Measurements from ENCODE around the gene ILRUN. TPM values are rescaled to one million over a fixed set of nuclear protein-coding genes. Genes with fewer than 3 reads are reported as not detected.

ILRUN gene
- total and polyA plus RNA-seq, 9 of the 15 experiments (the other 6 are each of a cell fraction or from before 2014, with no cell fraction given) = 24.9 to 78.9 (median 53.4) TPM

- peak; percentile 59 for TF ChIP-seq MAX (CRISPR knock-in tag; IDR thresholded peaks at IDR 0.05)
- TF ChIP-seq NR2C1 (IDR thresholded peaks at IDR 0.05) = 0 out of 2 replicates have a peak, but pooled peaks have one; percentile 56
- TF ChIP-seq NR2C1 (tag; IDR thresholded peaks at IDR 0.05) = peak; percentile 71
- no peak for TF ChIP-seq CBFB (CRISPR knock-in tag; IDR thresholded peaks at IDR 0.05)
- no peak for TF ChIP-seq SRF (CRISPR knock-in tag; IDR thresholded peaks at IDR 0.05)
- TF ChIP-seq, protein P1, sequence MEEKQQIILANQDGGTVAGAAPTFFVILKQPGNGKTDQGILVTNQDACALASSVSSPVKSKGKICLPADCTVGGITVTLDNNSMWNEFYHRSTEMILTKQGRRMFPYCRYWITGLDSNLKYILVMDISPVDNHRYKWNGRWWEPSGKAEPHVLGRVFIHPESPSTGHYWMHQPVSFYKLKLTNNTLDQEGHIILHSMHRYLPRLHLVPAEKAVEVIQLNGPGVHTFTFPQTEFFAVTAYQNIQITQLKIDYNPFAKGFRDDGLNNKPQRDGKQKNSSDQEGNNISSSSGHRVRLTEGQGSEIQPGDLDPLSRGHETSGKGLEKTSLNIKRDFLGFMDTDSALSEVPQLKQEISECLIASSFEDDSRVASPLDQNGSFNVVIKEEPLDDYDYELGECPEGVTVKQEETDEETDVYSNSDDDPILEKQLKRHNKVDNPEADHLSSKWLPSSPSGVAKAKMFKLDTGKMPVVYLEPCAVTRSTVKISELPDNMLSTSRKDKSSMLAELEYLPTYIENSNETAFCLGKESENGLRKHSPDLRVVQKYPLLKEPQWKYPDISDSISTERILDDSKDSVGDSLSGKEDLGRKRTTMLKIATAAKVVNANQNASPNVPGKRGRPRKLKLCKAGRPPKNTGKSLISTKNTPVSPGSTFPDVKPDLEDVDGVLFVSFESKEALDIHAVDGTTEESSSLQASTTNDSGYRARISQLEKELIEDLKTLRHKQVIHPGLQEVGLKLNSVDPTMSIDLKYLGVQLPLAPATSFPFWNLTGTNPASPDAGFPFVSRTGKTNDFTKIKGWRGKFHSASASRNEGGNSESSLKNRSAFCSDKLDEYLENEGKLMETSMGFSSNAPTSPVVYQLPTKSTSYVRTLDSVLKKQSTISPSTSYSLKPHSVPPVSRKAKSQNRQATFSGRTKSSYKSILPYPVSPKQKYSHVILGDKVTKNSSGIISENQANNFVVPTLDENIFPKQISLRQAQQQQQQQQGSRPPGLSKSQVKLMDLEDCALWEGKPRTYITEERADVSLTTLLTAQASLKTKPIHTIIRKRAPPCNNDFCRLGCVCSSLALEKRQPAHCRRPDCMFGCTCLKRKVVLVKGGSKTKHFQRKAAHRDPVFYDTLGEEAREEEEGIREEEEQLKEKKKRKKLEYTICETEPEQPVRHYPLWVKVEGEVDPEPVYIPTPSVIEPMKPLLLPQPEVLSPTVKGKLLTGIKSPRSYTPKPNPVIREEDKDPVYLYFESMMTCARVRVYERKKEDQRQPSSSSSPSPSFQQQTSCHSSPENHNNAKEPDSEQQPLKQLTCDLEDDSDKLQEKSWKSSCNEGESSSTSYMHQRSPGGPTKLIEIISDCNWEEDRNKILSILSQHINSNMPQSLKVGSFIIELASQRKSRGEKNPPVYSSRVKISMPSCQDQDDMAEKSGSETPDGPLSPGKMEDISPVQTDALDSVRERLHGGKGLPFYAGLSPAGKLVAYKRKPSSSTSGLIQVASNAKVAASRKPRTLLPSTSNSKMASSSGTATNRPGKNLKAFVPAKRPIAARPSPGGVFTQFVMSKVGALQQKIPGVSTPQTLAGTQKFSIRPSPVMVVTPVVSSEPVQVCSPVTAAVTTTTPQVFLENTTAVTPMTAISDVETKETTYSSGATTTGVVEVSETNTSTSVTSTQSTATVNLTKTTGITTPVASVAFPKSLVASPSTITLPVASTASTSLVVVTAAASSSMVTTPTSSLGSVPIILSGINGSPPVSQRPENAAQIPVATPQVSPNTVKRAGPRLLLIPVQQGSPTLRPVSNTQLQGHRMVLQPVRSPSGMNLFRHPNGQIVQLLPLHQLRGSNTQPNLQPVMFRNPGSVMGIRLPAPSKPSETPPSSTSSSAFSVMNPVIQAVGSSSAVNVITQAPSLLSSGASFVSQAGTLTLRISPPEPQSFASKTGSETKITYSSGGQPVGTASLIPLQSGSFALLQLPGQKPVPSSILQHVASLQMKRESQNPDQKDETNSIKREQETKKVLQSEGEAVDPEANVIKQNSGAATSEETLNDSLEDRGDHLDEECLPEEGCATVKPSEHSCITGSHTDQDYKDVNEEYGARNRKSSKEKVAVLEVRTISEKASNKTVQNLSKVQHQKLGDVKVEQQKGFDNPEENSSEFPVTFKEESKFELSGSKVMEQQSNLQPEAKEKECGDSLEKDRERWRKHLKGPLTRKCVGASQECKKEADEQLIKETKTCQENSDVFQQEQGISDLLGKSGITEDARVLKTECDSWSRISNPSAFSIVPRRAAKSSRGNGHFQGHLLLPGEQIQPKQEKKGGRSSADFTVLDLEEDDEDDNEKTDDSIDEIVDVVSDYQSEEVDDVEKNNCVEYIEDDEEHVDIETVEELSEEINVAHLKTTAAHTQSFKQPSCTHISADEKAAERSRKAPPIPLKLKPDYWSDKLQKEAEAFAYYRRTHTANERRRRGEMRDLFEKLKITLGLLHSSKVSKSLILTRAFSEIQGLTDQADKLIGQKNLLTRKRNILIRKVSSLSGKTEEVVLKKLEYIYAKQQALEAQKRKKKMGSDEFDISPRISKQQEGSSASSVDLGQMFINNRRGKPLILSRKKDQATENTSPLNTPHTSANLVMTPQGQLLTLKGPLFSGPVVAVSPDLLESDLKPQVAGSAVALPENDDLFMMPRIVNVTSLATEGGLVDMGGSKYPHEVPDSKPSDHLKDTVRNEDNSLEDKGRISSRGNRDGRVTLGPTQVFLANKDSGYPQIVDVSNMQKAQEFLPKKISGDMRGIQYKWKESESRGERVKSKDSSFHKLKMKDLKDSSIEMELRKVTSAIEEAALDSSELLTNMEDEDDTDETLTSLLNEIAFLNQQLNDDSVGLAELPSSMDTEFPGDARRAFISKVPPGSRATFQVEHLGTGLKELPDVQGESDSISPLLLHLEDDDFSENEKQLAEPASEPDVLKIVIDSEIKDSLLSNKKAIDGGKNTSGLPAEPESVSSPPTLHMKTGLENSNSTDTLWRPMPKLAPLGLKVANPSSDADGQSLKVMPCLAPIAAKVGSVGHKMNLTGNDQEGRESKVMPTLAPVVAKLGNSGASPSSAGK (IDR thresholded peaks at IDR 0.05) = no peak; the same call in 1 of the 2 replicates
- peak; percentile 95 for TF ChIP-seq ATF7 (IDR thresholded peaks at IDR 0.05)
- TF ChIP-seq ETS1 (conservative IDR thresholded peaks at IDR 0.05; ENCODE audit: control insufficient read depth, low read depth, low read length) = 0 out of 2 replicates have a peak, but pooled peaks have one; percentile 2
- no peak for TF ChIP-seq HES1 (IDR thresholded peaks at IDR 0.05; ENCODE audit: low read depth)
- no peak; the same call in 1 of the 2 replicates for TF ChIP-seq FOSL1 (tag; conservative IDR thresholded peaks at IDR 0.05)
These were observed at the start of gene ILRUN (continued) for GRCh38 chr6:34696739-34697543.

Measured in K562 (cell line).